ENCODE measurements around the gene RALB.

RALB gene

GRCh38 chr2:120208381-120209353, 44.0 kb upstream of the RALB start:
- TF ChIP-seq ZFX (IDR thresholded peaks at IDR 0.05; ENCODE audit: borderline replicate concordance) (no peak), CTCF (IDR thresholded peaks at IDR 0.05) (no peak)
- no peak overlapping the region for H3K27ac ChIP-seq

DNA sequence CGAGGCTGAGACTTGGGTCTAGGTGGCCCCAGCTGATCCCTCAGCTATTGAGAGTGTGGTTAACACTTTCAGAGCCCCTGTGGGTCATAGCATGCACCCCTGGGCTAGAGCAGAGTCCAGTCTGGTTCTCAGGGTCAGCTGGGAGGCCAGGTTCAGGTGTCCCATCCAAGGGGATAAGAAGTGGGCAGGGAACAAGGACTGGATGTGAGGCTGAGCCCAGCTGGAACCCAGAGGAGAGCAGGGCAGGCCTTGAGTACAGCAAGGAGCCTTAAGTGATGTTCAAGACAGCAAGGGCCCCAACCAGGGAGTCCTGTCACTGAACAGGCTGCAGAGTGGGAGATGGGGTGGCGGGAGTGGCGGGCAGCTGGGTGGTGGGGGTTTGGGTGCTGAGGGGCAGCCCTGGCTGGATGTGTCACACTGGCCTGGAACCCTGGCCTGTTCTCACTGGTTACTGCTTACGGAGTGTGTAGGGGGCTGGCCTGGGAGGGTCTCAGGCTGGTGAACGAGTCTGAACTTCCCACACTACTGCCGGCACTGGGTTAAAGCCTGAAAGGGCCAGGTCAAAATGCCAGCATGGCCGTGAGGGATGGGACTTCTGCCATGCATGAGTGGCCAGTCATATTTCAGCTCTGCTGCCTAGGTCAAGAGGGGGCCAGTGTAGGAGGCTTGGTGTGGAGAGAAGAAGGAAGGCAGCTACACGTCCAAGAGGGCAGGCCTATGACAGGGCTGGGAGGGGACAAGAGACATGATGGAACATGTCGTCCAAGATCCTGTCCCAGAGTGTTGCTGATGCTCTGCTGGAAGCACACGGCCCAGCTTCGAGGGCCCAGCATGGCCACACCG, 43.0 kb upstream of the RALB start:
- TF ChIP-seq ZFX (IDR thresholded peaks at IDR 0.05; ENCODE audit: borderline replicate concordance): no peak
- no peak for TF ChIP-seq CTCF (IDR thresholded peaks at IDR 0.05)
- no peak overlapping the region for H3K27ac ChIP-seq

GRCh38 chr2:120210270-120210693, 42.4 kb upstream of the RALB start:
- no peak overlapping the region for H3K27ac ChIP-seq
- TF ChIP-seq ZFX (IDR thresholded peaks at IDR 0.05; ENCODE audit: borderline replicate concordance) (no peak), CTCF (IDR thresholded peaks at IDR 0.05) (no peak)

GRCh38 chr2:120218181-120218580, 34.5 kb upstream of the RALB start:
- TF ChIP-seq CTCF (IDR thresholded peaks at IDR 0.05): no peak
- no peak overlapping the region for H3K27ac ChIP-seq

- no peak for TF ChIP-seq ZFX (IDR thresholded peaks at IDR 0.05; ENCODE audit: borderline replicate concordance)
- no peak for TF ChIP-seq CTCF (IDR thresholded peaks at IDR 0.05)
Observed at GRCh38 chr2:120219291-120219690, 33.4 kb upstream of the RALB start.

GRCh38 chr2:120219766-120220165, 32.9 kb upstream of the RALB start:
- TF ChIP-seq ZFX (IDR thresholded peaks at IDR 0.05; ENCODE audit: borderline replicate concordance): no peak
- TF ChIP-seq CTCF (IDR thresholded peaks at IDR 0.05): no peak
- H3K27ac ChIP-seq: no peak overlapping the region

More at GRCh38 chr2:120219291-120219690, 33.4 kb upstream of the RALB start:
- no peak overlapping the region for H3K27ac ChIP-seq
